GM12801 (cell line): Measurements from ENCODE around the gene LAMB3.

ENCODE experiments used
- TF ChIP-seq, protein P1 (sequence below): IDR thresholded peaks from one replicate; pipeline ENCODE4 v1.5.1; 2011; ENCODE audit warnings: control low read depth; ENCODE audit not compliant: insufficient read length; ENCODE audit errors: extremely low read depth

Gene LAMB3

DNA sequence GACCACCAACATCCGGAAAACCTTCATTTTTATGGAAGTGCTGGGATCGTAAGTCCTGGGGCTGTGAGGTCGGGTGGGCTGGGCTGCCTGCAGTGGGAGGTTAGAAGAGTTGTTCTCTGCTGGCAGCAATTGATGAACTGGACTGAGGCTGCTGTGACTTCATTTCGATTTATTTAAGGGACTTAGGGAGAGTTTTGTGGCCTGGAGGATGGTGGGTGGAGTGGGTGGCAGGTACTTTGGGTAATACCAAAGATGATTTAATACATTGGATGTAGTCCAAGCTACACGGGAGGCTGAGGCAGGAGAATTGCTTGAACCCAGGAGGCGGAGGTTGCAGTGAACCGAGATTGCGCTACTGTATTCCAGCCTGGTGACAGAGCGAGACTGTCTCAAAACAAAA is 57.2 kb downstream of the LAMB3 start:
- TF ChIP-seq, protein P1, sequence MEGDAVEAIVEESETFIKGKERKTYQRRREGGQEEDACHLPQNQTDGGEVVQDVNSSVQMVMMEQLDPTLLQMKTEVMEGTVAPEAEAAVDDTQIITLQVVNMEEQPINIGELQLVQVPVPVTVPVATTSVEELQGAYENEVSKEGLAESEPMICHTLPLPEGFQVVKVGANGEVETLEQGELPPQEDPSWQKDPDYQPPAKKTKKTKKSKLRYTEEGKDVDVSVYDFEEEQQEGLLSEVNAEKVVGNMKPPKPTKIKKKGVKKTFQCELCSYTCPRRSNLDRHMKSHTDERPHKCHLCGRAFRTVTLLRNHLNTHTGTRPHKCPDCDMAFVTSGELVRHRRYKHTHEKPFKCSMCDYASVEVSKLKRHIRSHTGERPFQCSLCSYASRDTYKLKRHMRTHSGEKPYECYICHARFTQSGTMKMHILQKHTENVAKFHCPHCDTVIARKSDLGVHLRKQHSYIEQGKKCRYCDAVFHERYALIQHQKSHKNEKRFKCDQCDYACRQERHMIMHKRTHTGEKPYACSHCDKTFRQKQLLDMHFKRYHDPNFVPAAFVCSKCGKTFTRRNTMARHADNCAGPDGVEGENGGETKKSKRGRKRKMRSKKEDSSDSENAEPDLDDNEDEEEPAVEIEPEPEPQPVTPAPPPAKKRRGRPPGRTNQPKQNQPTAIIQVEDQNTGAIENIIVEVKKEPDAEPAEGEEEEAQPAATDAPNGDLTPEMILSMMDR = no peak

DNA sequence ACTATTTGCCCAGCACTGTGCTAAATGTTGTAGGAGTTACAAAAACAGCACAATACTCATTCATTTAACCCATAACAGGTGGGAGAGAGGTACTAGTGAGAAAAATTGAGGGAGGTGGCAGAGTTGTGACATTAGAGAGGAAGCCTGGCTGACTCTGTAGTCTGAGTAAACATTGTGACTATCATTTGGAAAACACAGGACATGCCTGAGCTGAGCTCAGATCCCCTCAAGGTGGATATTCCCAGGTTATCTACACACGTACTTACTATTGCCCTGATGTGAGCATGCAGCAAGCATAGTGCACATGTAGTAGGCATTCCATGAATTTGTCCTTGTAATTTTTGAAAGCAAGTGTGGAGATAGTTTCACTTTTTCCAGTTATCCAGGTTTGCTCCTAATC is 57.8 kb downstream of the LAMB3 start:
- TF ChIP-seq, protein P1 = no peak

DNA sequence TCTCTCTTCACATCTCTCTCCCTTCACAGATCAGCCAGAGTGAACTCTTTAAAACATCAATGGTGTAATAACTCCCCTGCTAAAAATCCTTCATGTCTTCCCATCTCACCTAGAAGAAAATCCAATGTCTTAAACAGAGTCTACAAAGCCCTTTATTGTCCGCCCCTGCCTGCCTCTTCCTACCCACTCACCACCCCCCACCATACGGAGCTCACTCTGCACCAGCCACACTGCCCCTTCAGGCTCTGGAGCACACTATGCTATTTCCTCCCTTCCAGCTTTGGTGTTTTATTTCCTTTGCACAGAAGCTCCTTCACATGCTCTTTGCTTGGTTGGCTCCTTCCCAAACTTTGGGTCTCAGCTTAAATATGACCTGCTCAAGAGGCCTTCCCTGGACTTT is 58.5 kb downstream of the LAMB3 start:
- TF ChIP-seq, protein P1 = no peak

DNA sequence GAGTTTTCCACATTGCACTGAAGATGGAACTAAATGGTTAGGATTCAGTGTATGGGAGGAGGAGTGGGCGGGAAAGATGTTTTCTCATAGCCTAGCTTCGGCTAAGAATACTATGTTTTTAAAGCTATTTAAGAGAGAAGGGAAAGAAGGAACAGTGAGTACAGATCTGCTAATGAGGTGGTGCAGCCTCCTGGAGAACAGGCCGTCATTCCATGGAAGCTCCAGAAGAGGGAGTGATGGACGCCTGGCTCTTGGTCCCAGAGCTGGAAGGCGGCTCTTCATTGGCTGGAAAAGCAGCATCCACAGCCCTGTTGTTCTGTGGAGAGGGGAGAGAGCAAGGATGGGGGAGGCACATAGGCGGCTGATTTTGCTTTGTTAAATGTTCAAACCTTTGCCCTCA is 61.8 kb downstream of the LAMB3 start:
- TF ChIP-seq, protein P1 = no peak

DNA sequence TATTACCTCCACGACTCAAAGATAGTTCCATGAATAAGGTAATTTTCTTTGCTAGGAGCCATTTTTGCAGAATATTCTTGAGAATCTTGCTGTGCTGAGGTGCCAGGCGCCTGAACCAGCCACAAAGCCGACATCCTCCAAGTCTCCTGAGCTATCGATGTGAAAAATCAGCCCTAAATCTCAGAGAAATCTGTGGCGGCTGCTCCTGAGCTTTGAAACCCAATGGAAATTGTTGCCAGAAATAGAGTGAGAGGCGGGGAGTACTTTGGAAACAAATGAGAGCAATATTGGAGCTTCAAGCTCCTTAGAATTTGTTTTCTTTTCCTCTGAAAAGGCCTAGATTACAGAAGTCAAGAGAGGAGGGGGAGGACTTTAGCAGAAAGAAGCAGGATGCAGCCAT is 62.4 kb downstream of the LAMB3 start:
- TF ChIP-seq, protein P1 = no peak

DNA sequence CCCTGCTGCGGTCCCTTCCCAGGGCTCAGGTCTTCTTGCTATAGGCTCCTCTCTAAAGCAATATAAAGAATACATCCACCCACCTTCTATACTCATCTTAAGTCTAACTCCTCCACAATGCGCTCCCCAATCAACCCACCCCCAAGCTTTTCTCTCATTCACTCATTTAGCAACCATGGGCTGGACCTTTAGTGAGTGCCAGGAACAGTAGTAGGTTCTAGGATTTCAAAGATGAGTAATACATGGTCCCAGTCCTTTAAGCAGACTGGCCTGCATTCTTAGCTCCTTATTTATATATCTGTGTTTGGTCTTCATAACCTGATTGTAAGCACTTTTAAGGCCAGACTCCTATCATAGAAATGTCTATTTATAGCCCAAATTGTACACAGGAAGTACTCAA is 62.8 kb downstream of the LAMB3 start:
- TF ChIP-seq, protein P1 = no peak

DNA sequence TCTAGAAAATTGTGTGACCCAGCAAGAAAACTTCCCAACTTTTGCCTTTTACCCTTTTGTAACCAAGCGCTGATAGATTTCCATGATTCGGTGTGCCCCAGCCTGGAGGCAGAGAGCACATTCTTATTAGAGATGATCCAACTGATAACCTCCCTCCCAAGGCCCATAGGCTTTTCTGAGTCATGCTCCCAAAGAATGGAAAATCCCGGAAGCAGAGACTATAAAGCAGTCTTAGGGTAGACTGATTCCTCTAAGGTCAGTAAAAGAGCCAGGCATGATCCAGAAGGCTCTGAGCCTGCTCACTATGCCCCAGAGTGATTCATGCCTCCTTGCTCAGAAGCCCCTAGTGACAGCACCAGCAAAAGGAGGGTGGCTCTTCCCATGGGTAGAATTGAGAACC is 64.4 kb downstream of the LAMB3 start:
- TF ChIP-seq, protein P1 = no peak

DNA sequence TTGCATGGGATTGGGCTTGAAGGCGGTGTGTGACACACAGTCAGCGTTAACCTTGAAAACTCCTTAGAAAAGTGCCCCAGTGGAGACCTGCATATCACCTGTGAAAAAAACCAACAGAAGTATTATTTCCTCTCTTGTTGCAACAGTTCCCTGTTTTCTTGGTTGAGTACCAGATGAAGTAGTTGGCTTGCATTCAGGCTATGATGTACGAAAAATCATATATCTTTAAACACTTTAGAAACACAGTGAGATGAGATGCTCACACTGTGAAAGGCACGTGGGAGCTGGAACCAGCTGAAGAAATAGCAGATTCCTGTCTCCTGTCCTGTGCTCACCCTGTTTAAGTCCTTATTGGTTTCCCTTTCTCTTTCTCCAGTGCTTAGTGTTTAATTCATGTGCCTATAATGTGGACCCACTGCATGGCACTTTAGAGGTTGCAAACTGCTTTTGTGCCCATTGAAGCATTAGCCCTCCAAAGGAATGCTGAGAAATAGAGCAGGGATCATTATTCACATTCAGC is 65.9 kb downstream of the LAMB3 start:
- TF ChIP-seq, protein P1 = no peak
